ENCODE data around the gene OR6C6. TPM values are rescaled to one million over a fixed set of nuclear protein-coding genes. Genes with fewer than 3 reads are reported as not detected.

OR6C6 gene
- total RNA-seq, 1 experiment from 2014 or later: not detected

DNA sequence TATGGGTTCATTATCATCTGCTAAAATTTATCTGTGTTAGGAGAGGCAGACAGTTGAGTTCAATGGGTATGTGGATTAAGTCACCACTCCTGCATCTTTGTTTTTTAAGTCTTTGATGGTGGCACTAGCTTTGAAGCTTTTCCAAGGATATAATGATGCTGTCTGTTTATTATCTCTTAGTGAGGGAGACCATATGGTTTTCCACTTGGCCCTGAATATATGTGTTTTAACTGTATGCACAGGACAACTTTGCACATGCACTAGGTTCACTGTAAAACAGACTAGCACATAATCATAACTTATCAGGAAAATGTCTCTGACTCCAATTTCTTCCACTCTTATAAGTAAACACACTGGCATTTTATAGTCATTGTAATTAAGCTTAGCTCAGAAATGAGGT, 43.1 kb downstream of the OR6C6 start:
- H3K9ac ChIP-seq (ENCODE audit: low read length): no peak overlapping the region
- no peak for ATAC-seq
- H3K9me3 ChIP-seq (ENCODE audit: low read length): no peaks in the 10 kb centered on the region
- H3K27me3 ChIP-seq (ENCODE audit: low read length): peaks cover 9% of the 10 kb centered on the region
- H2AFZ ChIP-seq (ENCODE audit: low read length): no peak overlapping the region
- no peaks in the 10 kb centered on the region for H3K36me3 ChIP-seq (ENCODE audit: low read depth, low read length)
- no peaks in the 10 kb centered on the region for H3F3A ChIP-seq (ENCODE audit: low read length, unreplicated experiment)
- H3K4me3 ChIP-seq (ENCODE audit: low read length): no peak overlapping the region
- no peaks in the 10 kb centered on the region for H3K79me2 ChIP-seq (ENCODE audit: low read length)
- no peak overlapping the region for H3K27ac ChIP-seq (ENCODE audit: low read length)
- H3K4me2 ChIP-seq (ENCODE audit: low read length): no peak overlapping the region
- H4K20me1 ChIP-seq (ENCODE audit: low read length): no peaks in the 10 kb centered on the region
- no peak for DNase-seq
- CTCF ChIA-PET: no interaction called here
- POLR2A ChIA-PET (ENCODE audit: unreplicated experiment): no interaction called here
- intact Hi-C loops (cut with micrococcal nuclease): no loop called here
- H3K4me1 ChIP-seq (ENCODE audit: insufficient read depth, low read length): no peaks in the 10 kb centered on the region
- no TSS peak for BruUV-seq (replicated peaks)
- TF ChIP-seq EZH2 (IDR thresholded peaks at IDR 0.05; ENCODE audit: low read length, unreplicated experiment) (no peak), EZH2phosphoT487 (IDR thresholded peaks at IDR 0.05; ENCODE audit: borderline replicate concordance, low read length) (no peak), CTCF (conservative IDR thresholded peaks at IDR 0.05; ENCODE audit: low read depth, low read length) (no peak)
- H3K9me2 ChIP-seq (replicated peaks; ENCODE audit: low read length): no peaks in the 10 kb centered on the region

- H3K4me1 ChIP-seq (ENCODE audit: insufficient read depth, low read length): no peaks in the 10 kb centered on the region
- BruUV-seq (replicated peaks): no TSS peak
- no peak overlapping the region for H3K4me2 ChIP-seq (ENCODE audit: low read length)
- no peak for ATAC-seq
- H3F3A ChIP-seq (ENCODE audit: low read length, unreplicated experiment): no peaks in the 10 kb centered on the region
- H3K27me3 ChIP-seq (ENCODE audit: low read length): peaks cover 26% of the 10 kb centered on the region
- no peak overlapping the region for H3K27ac ChIP-seq (ENCODE audit: low read length)
- ChIA-PET POLR2A (ENCODE audit: unreplicated experiment) (no interaction called here), CTCF (no interaction called here)
- no peaks in the 10 kb centered on the region for H3K9me3 ChIP-seq (ENCODE audit: low read length)
- H3K79me2 ChIP-seq (ENCODE audit: low read length): no peaks in the 10 kb centered on the region
- H3K36me3 ChIP-seq (ENCODE audit: low read depth, low read length): no peaks in the 10 kb centered on the region
- no peak overlapping the region for H3K4me3 ChIP-seq (ENCODE audit: low read length)
- H3K9ac ChIP-seq (ENCODE audit: low read length): no peak overlapping the region
- no peaks in the 10 kb centered on the region for H4K20me1 ChIP-seq (ENCODE audit: low read length)
- intact Hi-C loops (cut with micrococcal nuclease): no loop called here
- no peak overlapping the region for H2AFZ ChIP-seq (ENCODE audit: low read length)
- no peak for TF ChIP-seq EZH2 (IDR thresholded peaks at IDR 0.05; ENCODE audit: low read length, unreplicated experiment)
- TF ChIP-seq CTCF (conservative IDR thresholded peaks at IDR 0.05; ENCODE audit: low read depth, low read length): no peak
- no peak for DNase-seq
- H3K9me2 ChIP-seq (replicated peaks; ENCODE audit: low read length): no peaks in the 10 kb centered on the region
These were observed 45.4 kb downstream of the OR6C6 start for GRCh38 chr12:55250944-55251343.

DNA sequence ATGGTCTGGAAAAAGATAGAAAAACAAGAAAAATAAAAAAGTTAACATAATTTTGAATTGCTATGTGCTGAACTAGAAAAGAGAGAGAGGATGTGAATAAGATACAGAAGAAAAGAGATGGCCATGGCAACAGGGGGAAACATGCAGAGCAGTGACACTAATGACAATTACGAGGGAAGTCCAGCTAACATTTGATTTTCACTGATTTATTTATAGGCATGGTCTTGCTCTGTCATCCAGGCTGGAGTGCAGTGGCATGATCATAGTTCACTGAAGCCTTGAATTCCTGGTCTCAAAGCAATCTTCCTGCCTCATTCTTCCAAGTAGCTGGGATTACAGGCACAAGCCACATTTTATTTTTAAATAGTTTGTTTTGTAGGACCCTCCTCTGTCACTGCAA, 50.2 kb downstream of the OR6C6 start:
- no peak overlapping the region for H3K27ac ChIP-seq (ENCODE audit: low read length)
- H3K9me3 ChIP-seq (ENCODE audit: low read length): no peaks in the 10 kb centered on the region
- H3K9me2 ChIP-seq (replicated peaks; ENCODE audit: low read length): no peaks in the 10 kb centered on the region
- H3K36me3 ChIP-seq (ENCODE audit: low read depth, low read length): no peaks in the 10 kb centered on the region
- H3K4me3 ChIP-seq (ENCODE audit: low read length): no peak overlapping the region
- no peaks in the 10 kb centered on the region for H3F3A ChIP-seq (ENCODE audit: low read length, unreplicated experiment)
- ChIA-PET CTCF (no interaction called here), POLR2A (ENCODE audit: unreplicated experiment) (no interaction called here)
- no peaks in the 10 kb centered on the region for H4K20me1 ChIP-seq (ENCODE audit: low read length)
- no peaks in the 10 kb centered on the region for H3K79me2 ChIP-seq (ENCODE audit: low read length)
- intact Hi-C loops (cut with micrococcal nuclease): no loop called here
- H2AFZ ChIP-seq (ENCODE audit: low read length): no peak overlapping the region
- H3K9ac ChIP-seq (ENCODE audit: low read length): no peak overlapping the region
- no peak overlapping the region for H3K4me2 ChIP-seq (ENCODE audit: low read length)
- H3K27me3 ChIP-seq (ENCODE audit: low read length): peaks cover 30% of the 10 kb centered on the region
- ATAC-seq (no peak), DNase-seq (no peak)
- TF ChIP-seq EZH2 (IDR thresholded peaks at IDR 0.05; ENCODE audit: low read length, unreplicated experiment): no peak
- TF ChIP-seq EZH2phosphoT487 (IDR thresholded peaks at IDR 0.05; ENCODE audit: borderline replicate concordance, low read length): no peak
- TF ChIP-seq CTCF (conservative IDR thresholded peaks at IDR 0.05; ENCODE audit: low read depth, low read length): no peak
- no peaks in the 10 kb centered on the region for H3K4me1 ChIP-seq (ENCODE audit: insufficient read depth, low read length)
- BruUV-seq (replicated peaks): no TSS peak
